Sciatic nerve (tissue), 2 donors: ENCODE measurements around the gene PLEK. TPM values are rescaled to one million over a fixed set of nuclear protein-coding genes. Genes with fewer than 3 reads are reported as not detected.
A peak's percentile ranks its signal among the peaks of the same experiment; 100 is the strongest.
"Not testable (repeated sequence)": the region's sequence is repeated elsewhere in the genome, so short reads cannot be mapped to it uniquely, and the experiment has no call there.

Source experiments
- ATAC-seq: fragments of 200-7000 bp; cut with Tn5 transposase; one replicate; pipeline ENCODE4 v1.9.1; 2020; ENCODE audit warnings: mild to moderate bottlenecking, moderate library complexity
- DNase-seq: peaks from one replicate; pipeline ENCODE4 v3.0.0-alpha.2; 2020; ENCODE audit warnings: low spot score
- intact Hi-C: fragments of 100-400 bp; cut with DNase I; formaldehyde crosslinking; loops from one replicate; pipeline ENCODE4 v1.14.2; 2022
- total RNA-seq: library from RNA; stranded (reverse); fragmentation: NEBNext Ultra II Directional; extraction: Animal tissue kit (Norgen Biotek cat#: 25700); gene quantifications from one replicate; pipeline ENCODE4 v1.2.1, GENCODE V29; 2021
- donor health status: DM: no; HTN: no; CAD: no.
- donor health status: DM: no; HTN: no; CAD: no.

The PLEK gene
- total RNA-seq, 1 donor from 2014 or later = 21.0 TPM

- DNase-seq = no peak
- ATAC-seq = no peak
- intact Hi-C loops = no loop called here
These were observed 12.2 kb downstream of the PLEK start for GRCh38 chr2:68377137-68377780.

GRCh38 chr2:68378779-68379178 is 13.7 kb downstream of the PLEK start:
- ATAC-seq, intact Hi-C loops, DNase-seq: not testable (repeated sequence)

GRCh38 chr2:68379184-68379708 is 14.2 kb downstream of the PLEK start:
- no peak for ATAC-seq
- DNase-seq = no peak
- intact Hi-C loops = no loop called here

GRCh38 chr2:68383778-68384177 is 18.7 kb downstream of the PLEK start:
- ATAC-seq = no peak
- intact Hi-C loops = no loop called here
- no peak for DNase-seq

- DNase-seq (no peak), ATAC-seq (no peak)
- intact Hi-C loops = no loop called here
These were observed 19.5 kb downstream of the PLEK start for GRCh38 chr2:68384485-68385107.

GRCh38 chr2:68385220-68385906 is 20.3 kb downstream of the PLEK start:
- intact Hi-C loops = no loop called here
- DNase-seq = no peak
- ATAC-seq = no peak

GRCh38 chr2:68385907-68386287 is 20.8 kb downstream of the PLEK start:
- no peak for DNase-seq
- no peak for ATAC-seq
- intact Hi-C loops = no loop called here

- ATAC-seq = no peak
- intact Hi-C loops = no loop called here
These were observed 21.3 kb downstream of the PLEK start for GRCh38 chr2:68386365-68386764.

GRCh38 chr2:68387408-68388350 is 22.6 kb downstream of the PLEK start:
- ATAC-seq = peak; percentile 15
- intact Hi-C loops = no loop called here
- DNase-seq = no peak

More at GRCh38 chr2:68386365-68386764, 21.3 kb downstream of the PLEK start:
- no peak for DNase-seq

- no peak for DNase-seq
- intact Hi-C loops = no loop called here
- ATAC-seq = no peak
These were observed 23.3 kb downstream of the PLEK start for GRCh38 chr2:68388358-68388757.

GRCh38 chr2:68388772-68389171 is 23.7 kb downstream of the PLEK start:
- intact Hi-C loops = no loop called here
- ATAC-seq = no peak
- DNase-seq = no peak

GRCh38 chr2:68390114-68390513 is 25.0 kb downstream of the PLEK start:
- intact Hi-C loops = no loop called here
- DNase-seq (no peak), ATAC-seq (peak; percentile 54)

GRCh38 chr2:68390586-68390985 is 25.5 kb downstream of the PLEK start:
- no peak for DNase-seq
- ATAC-seq = peak; percentile 52
- intact Hi-C loops = no loop called here

GRCh38 chr2:68391099-68391498 is 26.0 kb downstream of the PLEK start:
- peak; percentile 67 for ATAC-seq

GRCh38 chr2:68391869-68392268 is 26.8 kb downstream of the PLEK start:
- no peak for DNase-seq
- intact Hi-C loops = no loop called here
- ATAC-seq = no peak

More at GRCh38 chr2:68391099-68391498, 26.0 kb downstream of the PLEK start:
- intact Hi-C loops = no loop called here
- DNase-seq = no peak

- DNase-seq (no peak), ATAC-seq (no peak)
- intact Hi-C loops = no loop called here
These were observed 31.0 kb downstream of the PLEK start for GRCh38 chr2:68396093-68396492.

GRCh38 chr2:68397704-68398263 is 32.7 kb downstream of the PLEK start:
- ATAC-seq, intact Hi-C loops, DNase-seq: not testable (repeated sequence)

- ATAC-seq (no peak), DNase-seq (no peak)
- intact Hi-C loops = no loop called here
These were observed 38.1 kb downstream of the PLEK start for GRCh38 chr2:68403199-68403644.

- DNase-seq = no peak
- intact Hi-C loops = no loop called here
- no peak for ATAC-seq
These were observed 39.1 kb downstream of the PLEK start for GRCh38 chr2:68404164-68404563.
